GM18520 (cell line): Measurements from ENCODE around the gene TFB2M.

Experiments used
- ATAC-seq: cut with Tn5 transposase; IDR thresholded peaks from one replicate; pipeline ENCODE4 v1.9.1; 2021; ENCODE audit not compliant: unreplicated experiment

The TFB2M gene

GRCh38 chr1:246559310-246559709 is 6.8 kb downstream of the TFB2M start:
- ATAC-seq = no peak

- ATAC-seq = no peak
These were observed 8.0 kb downstream of the TFB2M start for GRCh38 chr1:246558041-246558440.

- no peak for ATAC-seq
These were observed 11.9 kb downstream of the TFB2M start for GRCh38 chr1:246554201-246554600.

GRCh38 chr1:246552110-246552509 is 14.0 kb downstream of the TFB2M start:
- no peak for ATAC-seq

GRCh38 chr1:246550402-246550801 is 15.7 kb downstream of the TFB2M start:
- ATAC-seq = no peak

GRCh38 chr1:246549665-246550064 is 16.4 kb downstream of the TFB2M start:
- no peak for ATAC-seq

- ATAC-seq = no peak
These were observed 22.1 kb downstream of the TFB2M start for GRCh38 chr1:246544001-246544400.

GRCh38 chr1:246540738-246541491 is 25.1 kb downstream of the TFB2M start:
- ATAC-seq = no peak

- no peak for ATAC-seq
These were observed 28.2 kb downstream of the TFB2M start for GRCh38 chr1:246537887-246538286.

- ATAC-seq = no peak
These were observed 28.6 kb downstream of the TFB2M start for GRCh38 chr1:246537441-246537840.

GRCh38 chr1:246534114-246534513 is 31.9 kb downstream of the TFB2M start:
- ATAC-seq = no peak

- ATAC-seq = no peak
These were observed 32.6 kb downstream of the TFB2M start for GRCh38 chr1:246533371-246533905.

GRCh38 chr1:246532519-246532918 is 33.5 kb downstream of the TFB2M start:
- no peak for ATAC-seq

- no peak for ATAC-seq
These were observed 35.6 kb downstream of the TFB2M start for GRCh38 chr1:246530482-246530881.

- no peak for ATAC-seq
These were observed 36.9 kb downstream of the TFB2M start for GRCh38 chr1:246528933-246529731.

- ATAC-seq = no peak
These were observed 38.5 kb downstream of the TFB2M start for GRCh38 chr1:246527402-246528088.

GRCh38 chr1:246526915-246527314 is 39.1 kb downstream of the TFB2M start:
- no peak for ATAC-seq

- no peak for ATAC-seq
These were observed 39.7 kb downstream of the TFB2M start for GRCh38 chr1:246526380-246526779.

GRCh38 chr1:246519514-246519913 is 46.5 kb downstream of the TFB2M start:
- no peak for ATAC-seq

GRCh38 chr1:246518456-246519205 is 47.4 kb downstream of the TFB2M start:
- no peak for ATAC-seq

- no peak for ATAC-seq
These were observed 48.7 kb downstream of the TFB2M start for GRCh38 chr1:246517391-246517790.
